OCI-LY1 (cell line): ENCODE data around the gene SARS1.
A peak's percentile ranks its signal among the peaks of the same experiment; 100 is the strongest.

Experiments
- H2AFZ ChIP-seq: fragments of 200-600 bp; sonication (generic), shearing (Covaris generic); 2 replicates; pipeline ENCODE4 v1.6.0; 2014; ENCODE audit warnings: antibody characterized with exemption, mild to moderate bottlenecking, low read length
- H3F3A ChIP-seq: fragments of 200-600 bp; sonication (generic), shearing (Covaris generic); 2 replicates; pipeline ENCODE4 v1.6.0; 2014; ENCODE audit warnings: mild to moderate bottlenecking, antibody characterized with exemption, low read length, moderate library complexity; ENCODE audit not compliant: insufficient read depth
- H3K27ac ChIP-seq: fragments of 200-600 bp; sonication (generic); 2 replicates; pipeline ENCODE4 v1.5.1; 2014; ENCODE audit warnings: low read length, mixed run types, mild to moderate bottlenecking, low read depth; ENCODE audit not compliant: poor library complexity, severe bottlenecking
- H3K27me3 ChIP-seq: fragments of 200-600 bp; sonication (generic); 2 replicates; pipeline ENCODE4 v1.6.0; 2014; ENCODE audit warnings: antibody characterized with exemption, mild to moderate bottlenecking, low read length, moderate library complexity; ENCODE audit not compliant: insufficient read depth
- H3K36me3 ChIP-seq: fragments of 200-600 bp; sonication (generic); 2 replicates; pipeline ENCODE4 v1.6.1; 2014; ENCODE audit warnings: mild to moderate bottlenecking, antibody characterized with exemption, low read length, moderate library complexity, mixed read lengths; ENCODE audit not compliant: insufficient read depth
- H3K4me1 ChIP-seq: fragments of 200-600 bp; sonication (generic); 2 replicates; pipeline ENCODE4 v1.5.1; 2014; ENCODE audit warnings: mild to moderate bottlenecking, low read length, moderate library complexity; ENCODE audit not compliant: insufficient read depth, severe bottlenecking
- H3K4me2 ChIP-seq: fragments of 200-600 bp; sonication (generic), shearing (Covaris generic); 2 replicates; pipeline ENCODE4 v1.6.1; 2014; ENCODE audit warnings: low read length
- H3K4me3 ChIP-seq: fragments of 200-600 bp; sonication (generic); 2 replicates; pipeline ENCODE4 v1.5.1; 2014; ENCODE audit warnings: low read length, low read depth, mild to moderate bottlenecking, mixed read lengths; ENCODE audit not compliant: poor library complexity, severe bottlenecking
- H3K79me2 ChIP-seq: fragments of 200-600 bp; shearing (Covaris generic); 2 replicates; pipeline ENCODE4 v1.6.1; 2016; ENCODE audit warnings: mixed run types, low read length, mixed read lengths; ENCODE audit not compliant: insufficient read depth
- H3K9ac ChIP-seq: fragments of 200-600 bp; sonication (generic), shearing (Covaris generic); 2 replicates; pipeline ENCODE4 v1.6.1; 2014; ENCODE audit warnings: mild to moderate bottlenecking, low read length, mixed read lengths
- H3K9me2 ChIP-seq: fragments of 200-600 bp; sonication (generic), shearing (Covaris generic); 2 replicates; pipeline ENCODE4 v1.6.1; 2014; ENCODE audit warnings: low read depth, mild to moderate bottlenecking, low read length, mixed read lengths
- H3K9me3 ChIP-seq: fragments of 200-600 bp; shearing (Covaris generic); 2 replicates; pipeline ENCODE4 v1.6.1; 2014; ENCODE audit warnings: low read length, mixed read lengths
- H4K20me1 ChIP-seq: fragments of 200-600 bp; sonication (generic), shearing (Covaris generic); 2 replicates; pipeline ENCODE4 v1.6.0; 2016; ENCODE audit warnings: mild to moderate bottlenecking, low read length; ENCODE audit not compliant: insufficient read depth
- CTCF ChIP-seq: fragments of 200-600 bp; sonication (generic), shearing (Covaris generic); IDR thresholded peaks from 2 replicates; pipeline ENCODE4 v1.5.1; 2017; ENCODE audit warnings: mild to moderate bottlenecking, antibody characterized with exemption, low read length, moderate library complexity, mixed read lengths
- EZH2 ChIP-seq: fragments of 200-600 bp; sonication (generic), shearing (Covaris generic); IDR thresholded peaks from 2 replicates; pipeline ENCODE4 v1.8.0; 2017; ENCODE audit warnings: borderline replicate concordance, mixed run types, mild to moderate bottlenecking, antibody characterized with exemption, low read length, moderate library complexity, mixed read lengths

The SARS1 gene

GRCh38 chr1:109262231-109263055 lies 48.7 kb downstream of the SARS1 start:
- no peaks in the 10 kb centered on the region for H3F3A ChIP-seq
- no peaks in the 10 kb centered on the region for H3K9me2 ChIP-seq
- H3K36me3 ChIP-seq, result no peaks in the 10 kb centered on the region

GRCh38 chr1:109263234-109263596 lies 49.5 kb downstream of the SARS1 start:
- H3K4me3 ChIP-seq, result no peak overlapping the region
- TF ChIP-seq EZH2, result no peak
- TF ChIP-seq CTCF, result no peak
- H3K36me3 ChIP-seq, result no peaks in the 10 kb centered on the region
- no peaks in the 10 kb centered on the region for H3K27me3 ChIP-seq
- H3K79me2 ChIP-seq, result no peaks in the 10 kb centered on the region
- no peaks in the 10 kb centered on the region for H3K9me2 ChIP-seq
- no peak overlapping the region for H3K9ac ChIP-seq
- H4K20me1 ChIP-seq, result no peaks in the 10 kb centered on the region
- no peak overlapping the region for H3K27ac ChIP-seq
- H3K4me2 ChIP-seq, result peak overlapping the region; percentile 31; the same call in 1 of the 2 replicates
- no peak overlapping the region for H2AFZ ChIP-seq
- no peaks in the 10 kb centered on the region for H3K4me1 ChIP-seq
- H3K9me3 ChIP-seq, result no peaks in the 10 kb centered on the region
- H3F3A ChIP-seq, result no peaks in the 10 kb centered on the region

More at GRCh38 chr1:109262231-109263055, 48.7 kb downstream of the SARS1 start:
- no peak overlapping the region for H2AFZ ChIP-seq
- TF ChIP-seq EZH2 (no peak), CTCF (no peak)
- H3K9me3 ChIP-seq, result no peaks in the 10 kb centered on the region
- H3K4me2 ChIP-seq, result no peak overlapping the region
- no peak overlapping the region for H3K4me3 ChIP-seq
- H3K4me1 ChIP-seq, result no peaks in the 10 kb centered on the region
- H3K27ac ChIP-seq, result no peak overlapping the region
- H3K9ac ChIP-seq, result no peak overlapping the region
- no peaks in the 10 kb centered on the region for H4K20me1 ChIP-seq
- H3K79me2 ChIP-seq, result no peaks in the 10 kb centered on the region
- H3K27me3 ChIP-seq, result no peaks in the 10 kb centered on the region

GRCh38 chr1:109263597-109264378 lies 50.1 kb downstream of the SARS1 start:
- Histone ChIP-seq H3K9ac (no peak overlapping the region), H3K4me2 (peak overlapping the region; percentile 31; the same call in 1 of the 2 replicates), H3K4me1 (no peaks in the 10 kb centered on the region), H3K9me3 (no peaks in the 10 kb centered on the region), H3K4me3 (no peak overlapping the region), H2AFZ (no peak overlapping the region), H3K79me2 (no peaks in the 10 kb centered on the region), H3K36me3 (no peaks in the 10 kb centered on the region; the same call in 1 of the 2 replicates), H4K20me1 (no peaks in the 10 kb centered on the region), H3K9me2 (no peaks in the 10 kb centered on the region), H3K27me3 (no peaks in the 10 kb centered on the region; the same call in 1 of the 2 replicates), H3K27ac (no peak overlapping the region), H3F3A (no peaks in the 10 kb centered on the region)
- no peak for TF ChIP-seq EZH2
- TF ChIP-seq CTCF, result peak; percentile 98
